Measurements from ENCODE around the gene COL4A2.
"Not testable (repeated sequence)": the region's sequence is repeated elsewhere in the genome, so short reads cannot be mapped to it uniquely, and the experiment has no call there.

GRCh38 chr13:110497896-110498295 lies 190.8 kb downstream of the COL4A2 start:
- TF ChIP-seq NFRKB (IDR thresholded peaks at IDR 0.05); SUZ12 (IDR thresholded peaks at IDR 0.05); HDGF (IDR thresholded peaks at IDR 0.05; ENCODE audit: borderline replicate concordance); BHLHE40 (IDR thresholded peaks at IDR 0.05; ENCODE audit: borderline replicate concordance); ELF4 (IDR thresholded peaks at IDR 0.05); ZNF384 (IDR thresholded peaks at IDR 0.05); TARDBP (IDR thresholded peaks at IDR 0.05); ARNT (IDR thresholded peaks at IDR 0.05); FOXK2 (IDR thresholded peaks at IDR 0.05); SP1 (IDR thresholded peaks at IDR 0.05); FOXA1 (IDR thresholded peaks at IDR 0.05); FOXM1 (IDR thresholded peaks at IDR 0.05; ENCODE audit: borderline replicate concordance); PKNOX1 (IDR thresholded peaks at IDR 0.05); CTBP1 (IDR thresholded peaks at IDR 0.05; ENCODE audit: borderline replicate concordance): not testable (repeated sequence)
